A549 (cell line): ENCODE data around the gene ZNF879.

ENCODE experiments used
- MYC ChIP-seq: IDR thresholded peaks from 2 replicates; pipeline ENCODE4 v1.6.1; 2012; ENCODE audit warnings: mild to moderate bottlenecking, inconsistent platforms, low read length, improper control_type of control experiment, borderline replicate concordance
- RNF2 ChIP-seq: fragments of 200-600 bp; sonication (generic); IDR thresholded peaks from 2 replicates; pipeline ENCODE4 v1.6.1; 2016; ENCODE audit warnings: low read depth, mild to moderate bottlenecking, antibody characterized with exemption, moderate library complexity, borderline replicate concordance
- SREBF2 ChIP-seq: fragments of 450-650 bp; IDR thresholded peaks from 2 replicates; pipeline ENCODE4 v1.6.1; 2014; ENCODE audit warnings: mild to moderate bottlenecking, moderate library complexity
- ZFP36 ChIP-seq: fragments of 450-650 bp; IDR thresholded peaks from 2 replicates; pipeline ENCODE4 v1.6.1; 2014; ENCODE audit warnings: borderline replicate concordance; ENCODE audit not compliant: partially characterized antibody
- TF ChIP-seq, protein P1 (sequence below): fragments of >200 bp; sonication (Bioruptor Twin); formaldehyde crosslinking; IDR thresholded peaks from 3 replicates; pipeline ENCODE4 v1.5.1; 2016

DNA sequence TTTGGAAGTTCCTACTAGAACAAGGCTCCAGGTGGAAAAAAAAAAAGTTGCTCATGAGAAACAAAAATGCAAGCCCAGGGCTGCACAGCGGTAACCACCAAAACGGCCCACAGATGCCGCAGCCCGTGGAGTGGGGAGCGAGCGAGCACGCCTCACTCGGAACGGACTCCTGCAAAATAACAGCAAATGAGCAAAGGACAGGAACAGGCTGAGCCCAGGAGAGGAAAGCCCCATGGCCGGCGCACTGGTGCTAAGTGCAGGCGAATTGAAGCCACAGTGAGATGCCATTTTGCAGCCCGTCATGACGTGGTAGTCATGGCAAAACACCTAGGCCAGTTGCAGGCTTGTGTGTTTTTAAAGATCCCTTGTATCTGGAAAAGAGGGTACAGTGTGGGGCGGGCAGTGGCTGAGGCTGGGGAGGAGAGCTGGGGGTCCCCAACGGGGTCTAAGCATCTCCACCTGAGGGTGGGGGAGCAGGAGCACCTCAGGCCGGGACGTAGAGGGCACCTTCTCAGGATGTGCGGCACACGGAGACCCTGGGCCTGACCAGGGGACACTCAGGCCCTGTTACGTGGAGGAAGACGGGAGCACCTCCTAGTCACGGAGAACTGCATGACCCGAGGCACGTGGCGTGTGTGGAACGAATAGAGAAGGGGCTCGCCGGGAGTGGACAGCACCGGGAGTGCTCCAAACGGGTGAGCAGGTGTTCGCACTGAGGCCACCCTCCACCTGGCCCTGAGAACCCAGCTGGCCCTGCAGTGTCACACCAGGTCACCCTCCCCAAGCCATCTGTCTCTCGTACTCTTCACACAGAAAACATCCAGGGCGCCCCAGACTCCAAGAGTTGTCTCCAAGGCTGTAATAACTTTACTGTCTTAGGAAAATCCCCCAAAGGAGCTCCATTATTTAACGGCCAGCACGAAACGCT is 39.2 kb upstream of the ZNF879 start:
- no peak for TF ChIP-seq RNF2
- no peak for TF ChIP-seq MYC
- no peak for TF ChIP-seq ZFP36
- TF ChIP-seq SREBF2: no peak
- TF ChIP-seq, protein P1, sequence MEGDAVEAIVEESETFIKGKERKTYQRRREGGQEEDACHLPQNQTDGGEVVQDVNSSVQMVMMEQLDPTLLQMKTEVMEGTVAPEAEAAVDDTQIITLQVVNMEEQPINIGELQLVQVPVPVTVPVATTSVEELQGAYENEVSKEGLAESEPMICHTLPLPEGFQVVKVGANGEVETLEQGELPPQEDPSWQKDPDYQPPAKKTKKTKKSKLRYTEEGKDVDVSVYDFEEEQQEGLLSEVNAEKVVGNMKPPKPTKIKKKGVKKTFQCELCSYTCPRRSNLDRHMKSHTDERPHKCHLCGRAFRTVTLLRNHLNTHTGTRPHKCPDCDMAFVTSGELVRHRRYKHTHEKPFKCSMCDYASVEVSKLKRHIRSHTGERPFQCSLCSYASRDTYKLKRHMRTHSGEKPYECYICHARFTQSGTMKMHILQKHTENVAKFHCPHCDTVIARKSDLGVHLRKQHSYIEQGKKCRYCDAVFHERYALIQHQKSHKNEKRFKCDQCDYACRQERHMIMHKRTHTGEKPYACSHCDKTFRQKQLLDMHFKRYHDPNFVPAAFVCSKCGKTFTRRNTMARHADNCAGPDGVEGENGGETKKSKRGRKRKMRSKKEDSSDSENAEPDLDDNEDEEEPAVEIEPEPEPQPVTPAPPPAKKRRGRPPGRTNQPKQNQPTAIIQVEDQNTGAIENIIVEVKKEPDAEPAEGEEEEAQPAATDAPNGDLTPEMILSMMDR: no peak
